Peyer's patch (tissue), 4 donors: Measurements from ENCODE around the gene NUP214. TPM values are rescaled to one million over a fixed set of nuclear protein-coding genes. Genes with fewer than 3 reads are reported as not detected.

Source experiments
- DNase-seq, 3 donors: peaks; one replicate each; pipeline ENCODE4 v3.0.0-alpha.2; 2017 to 2019
- H3K27ac ChIP-seq, 4 donors: fragments of 200-600 bp; sonication (generic); one replicate each; pipeline ENCODE4 v1.5.1; 2016 to 2019
- H3K27me3 ChIP-seq, 2 donors: fragments of 200-600 bp; sonication (generic); one replicate each; pipeline ENCODE4 v1.5.1; 2019
- H3K36me3 ChIP-seq, 3 donors: fragments of 200-600 bp; sonication (generic); one replicate each; pipeline ENCODE4 v1.5.1; 2016 to 2019
- H3K4me1 ChIP-seq, 4 donors: fragments of 200-600 bp; sonication (generic); one replicate each; pipeline ENCODE4 v1.5.1; 2016 to 2019
- H3K4me3 ChIP-seq, 4 donors: fragments of 200-600 bp; sonication (generic); 1 replicate in 3 of 4; 2 replicates in 1 of 4; pipeline ENCODE4 v1.5.1; 2016 to 2019; ENCODE audit warnings: mild to moderate bottlenecking in 1 of 4
- H3K9me3 ChIP-seq, 4 donors: fragments of 200-600 bp; sonication (generic); one replicate each; pipeline ENCODE4 v1.5.1; 2016 to 2019; ENCODE audit warnings: mild to moderate bottlenecking in 1 of 4
- POLR2A ChIP-seq, 2 donors: fragments of 450-650 bp; IDR thresholded peaks; one replicate each; pipeline ENCODE4 v1.5.1; 2017; ENCODE audit warnings: antibody characterized with exemption in 2 of 2, mild to moderate bottlenecking in 2 of 2, moderate library complexity in 2 of 2
- total RNA-seq, 4 donors: library from RNA; depleted of rRNA; stranded (reverse); fragments of >200 nt; gene quantifications; one replicate each; pipeline ENCODE4 v1.1.0, GENCODE V29; 2016
- TF ChIP-seq, protein P1 (sequence below), 6 experiments: fragments of 450-650 bp in 4 of 6; fragments of 200-600 bp in 2 of 6; sonication (generic) in 1 of 6; IDR thresholded peaks; one replicate each; pipeline ENCODE4 v1.5.1; 2017 to 2019; ENCODE audit warnings: antibody characterized with exemption in 6 of 6, mild to moderate bottlenecking in 3 of 6, moderate library complexity in 1 of 6

Gene NUP214
- total RNA-seq, 4 donors from 2014 or later, result 48.2 to 159 (median 88.2) TPM

DNA sequence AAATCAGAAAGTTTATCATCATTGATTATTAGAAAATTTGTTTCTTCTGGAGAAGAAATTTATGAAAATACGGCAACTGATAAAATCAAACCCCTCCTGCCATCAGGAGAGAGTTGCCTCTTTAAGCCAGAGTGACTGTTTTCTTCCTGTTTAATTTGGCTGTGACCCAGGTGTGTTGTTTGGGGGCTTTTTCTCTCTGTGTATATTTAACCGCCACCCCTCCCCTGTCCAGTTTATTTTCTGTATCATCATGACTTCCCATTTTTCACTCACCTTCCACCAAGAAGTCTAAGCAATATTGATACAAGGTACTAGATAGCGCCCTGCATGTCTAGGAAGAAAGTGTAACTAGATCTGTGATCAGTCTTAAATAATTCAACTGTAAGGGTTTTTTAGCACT, 100.8 kb downstream of the NUP214 start:
- DNase-seq, result no peak
- H3K36me3 ChIP-seq, result peaks cover 0 to 45% (median 0%) of the 10 kb centered on the region in 3 donors
- H3K27ac ChIP-seq, result no peak overlapping the region

DNA sequence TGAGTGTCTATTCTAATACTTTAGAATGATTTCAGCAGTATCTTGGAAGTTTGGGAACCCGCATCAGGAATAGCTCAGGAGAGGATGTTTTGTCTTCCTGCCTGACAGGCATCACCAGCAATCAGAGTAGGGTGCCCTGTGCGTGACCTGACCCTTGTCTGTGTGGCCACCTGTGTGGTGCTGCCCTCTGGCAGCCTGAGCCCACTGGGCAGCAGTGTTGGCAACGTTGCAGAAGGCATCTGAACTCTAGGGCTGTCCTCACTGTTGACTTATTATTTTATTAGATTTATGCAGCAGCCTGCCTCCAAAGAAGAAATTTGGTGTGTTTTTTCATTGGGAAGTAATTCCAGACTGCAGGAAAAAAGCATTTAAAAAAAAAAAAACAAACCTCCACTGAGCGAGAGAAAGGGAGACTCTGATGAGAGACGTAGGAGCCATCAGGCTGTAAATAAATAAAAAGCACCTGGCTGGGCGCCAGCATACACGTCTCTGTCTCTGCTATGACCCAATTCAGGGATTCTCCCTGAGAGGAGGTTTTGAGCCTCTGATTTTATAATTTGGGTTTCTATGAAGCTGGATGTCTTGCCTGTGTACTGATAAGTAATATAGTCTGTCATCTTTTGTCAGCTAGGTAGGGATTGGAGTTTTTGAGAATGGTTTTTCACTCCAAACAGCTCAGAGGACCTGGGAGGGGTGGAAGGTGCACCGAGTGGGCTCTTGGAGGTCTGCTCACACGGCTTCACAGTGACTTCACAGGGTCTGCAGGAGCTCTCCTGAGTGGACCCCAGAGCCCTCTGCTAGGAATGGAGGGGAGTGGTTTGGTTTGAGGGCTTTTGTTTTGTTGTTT, 101.9 kb downstream of the NUP214 start:
- Histone ChIP-seq H3K4me1 (no peaks in the 10 kb centered on the region), H3K9me3 (no peaks in the 10 kb centered on the region), H3K36me3 (peaks cover 0 to 56% (median 0%) of the 10 kb centered on the region in 3 donors), H3K27me3 (no peaks in the 10 kb centered on the region), H3K27ac (peak overlapping the region in 1 of 4 donors; percentile 25), H3K4me3 (no peak overlapping the region)
- no peak for TF ChIP-seq POLR2A (IDR thresholded peaks at IDR 0.05)
- TF ChIP-seq, protein P1, sequence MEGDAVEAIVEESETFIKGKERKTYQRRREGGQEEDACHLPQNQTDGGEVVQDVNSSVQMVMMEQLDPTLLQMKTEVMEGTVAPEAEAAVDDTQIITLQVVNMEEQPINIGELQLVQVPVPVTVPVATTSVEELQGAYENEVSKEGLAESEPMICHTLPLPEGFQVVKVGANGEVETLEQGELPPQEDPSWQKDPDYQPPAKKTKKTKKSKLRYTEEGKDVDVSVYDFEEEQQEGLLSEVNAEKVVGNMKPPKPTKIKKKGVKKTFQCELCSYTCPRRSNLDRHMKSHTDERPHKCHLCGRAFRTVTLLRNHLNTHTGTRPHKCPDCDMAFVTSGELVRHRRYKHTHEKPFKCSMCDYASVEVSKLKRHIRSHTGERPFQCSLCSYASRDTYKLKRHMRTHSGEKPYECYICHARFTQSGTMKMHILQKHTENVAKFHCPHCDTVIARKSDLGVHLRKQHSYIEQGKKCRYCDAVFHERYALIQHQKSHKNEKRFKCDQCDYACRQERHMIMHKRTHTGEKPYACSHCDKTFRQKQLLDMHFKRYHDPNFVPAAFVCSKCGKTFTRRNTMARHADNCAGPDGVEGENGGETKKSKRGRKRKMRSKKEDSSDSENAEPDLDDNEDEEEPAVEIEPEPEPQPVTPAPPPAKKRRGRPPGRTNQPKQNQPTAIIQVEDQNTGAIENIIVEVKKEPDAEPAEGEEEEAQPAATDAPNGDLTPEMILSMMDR (IDR thresholded peaks at IDR 0.05), result no peak
- DNase-seq, result peak in 1 of 3 donors; percentile 9

More for the DNA sequence above, 100.8 kb downstream of the NUP214 start:
- Histone ChIP-seq H3K9me3 (no peaks in the 10 kb centered on the region), H3K4me1 (no peaks in the 10 kb centered on the region), H3K27me3 (no peaks in the 10 kb centered on the region), H3K4me3 (no peak overlapping the region)
- TF ChIP-seq POLR2A (IDR thresholded peaks at IDR 0.05), result no peak
- TF ChIP-seq, protein P1 (IDR thresholded peaks at IDR 0.05), result no peak

DNA sequence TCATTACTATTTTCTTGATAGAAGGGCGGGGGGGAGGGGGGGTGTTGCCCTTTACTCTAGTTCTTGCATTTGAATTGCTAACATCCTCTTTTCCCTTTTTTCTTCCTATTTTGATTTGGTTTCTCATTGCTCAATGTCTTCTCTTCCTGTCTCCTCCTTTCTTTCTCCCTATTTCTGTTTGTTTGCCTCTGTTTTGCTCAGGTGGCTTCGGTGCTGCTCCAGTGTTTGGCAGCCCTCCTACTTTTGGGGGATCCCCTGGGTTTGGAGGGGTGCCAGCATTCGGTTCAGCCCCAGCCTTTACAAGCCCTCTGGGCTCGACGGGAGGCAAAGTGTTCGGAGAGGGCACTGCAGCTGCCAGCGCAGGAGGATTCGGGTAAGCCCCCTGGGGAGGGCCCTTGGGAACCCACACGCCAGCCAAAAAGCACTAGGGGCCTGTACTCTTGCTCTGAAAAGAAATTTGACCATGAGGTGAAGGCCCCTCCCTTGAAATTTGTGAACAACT, 102.6 kb downstream of the NUP214 start:
- Histone ChIP-seq H3K4me1 (no peaks in the 10 kb centered on the region), H3K36me3 (peaks cover 0 to 63% (median 0%) of the 10 kb centered on the region in 3 donors), H3K27ac (peak overlapping the region in 1 of 4 donors; percentile 25), H3K4me3 (peak overlapping the region in 2 of 4 donors; percentile 0 to 10), H3K9me3 (no peaks in the 10 kb centered on the region), H3K27me3 (no peaks in the 10 kb centered on the region)
- TF ChIP-seq POLR2A (IDR thresholded peaks at IDR 0.05), result no peak
- TF ChIP-seq, protein P1 (IDR thresholded peaks at IDR 0.05), result no peak
- DNase-seq, result no peak

DNA sequence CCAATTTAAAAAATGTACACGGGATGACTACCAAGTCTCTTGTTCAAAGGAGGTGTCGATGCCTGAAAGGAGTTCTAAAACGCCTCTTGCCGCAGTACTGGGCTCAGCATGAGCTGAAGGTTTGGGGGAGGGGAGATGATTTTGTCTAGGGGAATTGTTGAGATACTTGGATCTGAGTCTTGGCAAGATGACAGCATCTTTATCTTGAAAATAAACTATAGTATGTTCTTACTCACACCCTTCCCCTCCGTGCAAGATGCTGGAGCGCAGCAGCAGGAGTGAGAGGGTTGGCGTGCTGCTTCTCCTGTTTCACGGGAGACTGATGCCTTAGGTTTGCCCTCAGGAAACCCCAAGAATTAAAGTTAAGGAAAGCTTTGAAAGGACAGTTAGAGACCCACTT, 103.6 kb downstream of the NUP214 start:
- H3K4me3 ChIP-seq, result no peak overlapping the region

DNA sequence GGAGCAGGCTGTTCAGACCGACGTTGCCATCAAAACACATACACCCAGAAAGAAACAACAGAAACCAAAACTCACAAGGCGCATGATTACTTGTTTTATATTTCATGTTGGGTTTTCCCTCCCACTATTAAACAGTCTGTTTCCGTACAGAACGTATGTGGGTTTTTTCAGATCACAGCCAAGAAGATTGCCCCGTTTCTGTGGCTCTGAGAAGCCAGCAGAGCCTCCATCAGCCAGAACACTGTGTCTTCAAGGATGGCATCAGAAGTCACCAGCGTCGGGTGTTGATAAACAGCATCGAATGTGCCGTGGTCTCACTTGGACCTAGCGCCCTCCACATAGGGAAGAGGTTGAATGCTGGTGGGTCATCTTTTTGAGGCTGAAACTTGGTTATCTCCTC, 108.2 kb downstream of the NUP214 start:
- Histone ChIP-seq H3K27ac (peak overlapping the region; percentile 31 to 60 (median 38)), H3K4me1 (peaks cover 0 to 15% (median 4%) of the 10 kb centered on the region in 4 donors), H3K4me3 (no peak overlapping the region), H3K9me3 (no peaks in the 10 kb centered on the region), H3K36me3 (peaks cover 0 to 66% (median 0%) of the 10 kb centered on the region in 3 donors), H3K27me3 (no peaks in the 10 kb centered on the region)
- peak in 1 of 3 donors; percentile 46 for DNase-seq
- no peak for TF ChIP-seq POLR2A (IDR thresholded peaks at IDR 0.05)
- TF ChIP-seq, protein P1 (IDR thresholded peaks at IDR 0.05), result no peak

More for the DNA sequence above, 103.6 kb downstream of the NUP214 start:
- no peaks in the 10 kb centered on the region for H3K27me3 ChIP-seq
- no peak overlapping the region for H3K27ac ChIP-seq
- peaks cover 0 to 67% (median 0%) of the 10 kb centered on the region in 3 donors for H3K36me3 ChIP-seq
- peak in 1 of 3 donors; percentile 9 for DNase-seq
- H3K9me3 ChIP-seq, result no peaks in the 10 kb centered on the region
- no peak for TF ChIP-seq POLR2A (IDR thresholded peaks at IDR 0.05)
- TF ChIP-seq, protein P1 (IDR thresholded peaks at IDR 0.05), result no peak
- H3K4me1 ChIP-seq, result no peaks in the 10 kb centered on the region
